K562 (cell line): Measurements from ENCODE around the gene LMO4. TPM values are rescaled to one million over a fixed set of nuclear protein-coding genes. Genes with fewer than 3 reads are reported as not detected.

Source experiments
- ELF1 ChIP-seq: fragments of 200-800 bp; sonication (Bioruptor generic); IDR thresholded peaks from 2 replicates; pipeline ENCODE4 v1.6.1; 2016; ENCODE audit warnings: missing genetic modification characterization, missing compliant biosample characterization
- HEY1 ChIP-seq: fragments of 250-450 bp; sonication (Bioruptor Pico); IDR thresholded peaks from 2 replicates; pipeline ENCODE4 v1.5.0; 2020; ENCODE audit warnings: mild to moderate bottlenecking, moderate library complexity, borderline replicate concordance
- HMG20B ChIP-seq: fragments of 250-450 bp; sonication (Bioruptor Pico); IDR thresholded peaks from 2 replicates; pipeline ENCODE4 v1.5.0; 2021; ENCODE audit warnings: mild to moderate bottlenecking
- KDM2B ChIP-seq: fragments of 250-450 bp; sonication (Bioruptor Pico); IDR thresholded peaks from 2 replicates; pipeline ENCODE4 v1.8.0; 2021; ENCODE audit warnings: mild to moderate bottlenecking, moderate library complexity
- NFRKB ChIP-seq: fragments of 450-650 bp; IDR thresholded peaks from 2 replicates; pipeline ENCODE4 v1.6.1; 2016; ENCODE audit warnings: low read depth
- PCBP2 ChIP-seq: fragments of 200-400 bp; formaldehyde crosslinking; IDR thresholded peaks from 2 replicates; pipeline ENCODE4 v1.6.1; 2018; ENCODE audit warnings: low read length, low read depth, mild to moderate bottlenecking, moderate library complexity; ENCODE audit not compliant: poor library complexity, severe bottlenecking
- RBM22 ChIP-seq: fragments of 200-400 bp; formaldehyde crosslinking; IDR thresholded peaks from 2 replicates; pipeline ENCODE4 v1.6.1; 2018; ENCODE audit warnings: low read length, low read depth; ENCODE audit not compliant: poor library complexity, severe bottlenecking
- SMARCE1 ChIP-seq: fragments of 450-650 bp; IDR thresholded peaks from 2 replicates; pipeline ENCODE4 v1.7.1; 2016; ENCODE audit warnings: mild to moderate bottlenecking
- SNIP1 ChIP-seq: fragments of 450-650 bp; IDR thresholded peaks from 2 replicates; pipeline ENCODE4 v1.7.1; 2017; ENCODE audit warnings: low read depth, mild to moderate bottlenecking
- SUPT5H ChIP-seq: fragments of 450-650 bp; IDR thresholded peaks from 2 replicates; pipeline ENCODE4 v1.6.1; 2016
- TARDBP ChIP-seq: fragments of 450-650 bp; IDR thresholded peaks from 2 replicates; pipeline ENCODE4 v1.6.1; 2016
- TGIF2 ChIP-seq: sonication (generic); formaldehyde crosslinking; IDR thresholded peaks from 2 replicates; pipeline ENCODE4 v1.8.1; 2022; ENCODE audit warnings: mild to moderate bottlenecking, missing genetic modification reagents, moderate library complexity
- ZFP91 ChIP-seq: sonication (generic); formaldehyde crosslinking; IDR thresholded peaks from 2 replicates; pipeline ENCODE4 v1.8.0; 2022; ENCODE audit warnings: mild to moderate bottlenecking, missing genetic modification reagents
- ZNF584 ChIP-seq: fragments of 200-800 bp; sonication (Bioruptor generic); IDR thresholded peaks from 2 replicates; pipeline ENCODE4 v1.6.1; 2016; ENCODE audit warnings: low read depth, mild to moderate bottlenecking, missing genetic modification characterization, missing compliant biosample characterization
- polyA plus RNA-seq, 8 experiments: library from polyadenylated mRNA; depleted of rRNA in 4 of 8; stranded (reverse) in 5 of 8; unstranded in 3 of 8; fragments of >200 nt; fragmentation: Nextera tagmentation in 2 of 8; fragmentation: Illumina TruSeq in 1 of 8; extraction: Ambion mirVana in 2 of 8; extraction: Trizol in 1 of 8; gene quantifications; 2 replicates each; pipeline versions ENCODE4 v1.2.1 to v1.2.3, GENCODE V29; 2011 to 2014; ENCODE audit warnings: inconsistent platforms in 1 of 8, missing spikeins in 1 of 8
- total RNA-seq, 7 experiments: library from RNA; depleted of rRNA in 6 of 7; stranded (reverse); fragments of >200 nt in 6 of 7; fragmentation: Illumina TruSeq in 2 of 7; extraction: Trizol in 2 of 7; gene quantifications; 2 replicates each; pipeline versions ENCODE4 v1.2.1 to v1.2.3, GENCODE V29; 2011 to 2021; ENCODE audit warnings: low replicate concordance in 1 of 7
- TF ChIP-seq, protein P1 (sequence below): fragments of 450-650 bp; IDR thresholded peaks from 2 replicates; pipeline ENCODE4 v1.7.1; 2018; ENCODE audit warnings: mild to moderate bottlenecking, low read depth; ENCODE audit not compliant: partially characterized antibody
- TF ChIP-seq, protein P2 (sequence below): fragments of 250-450 bp; sonication (Bioruptor Pico); IDR thresholded peaks from 2 replicates; pipeline ENCODE4 v1.5.0; 2020; ENCODE audit warnings: mild to moderate bottlenecking, borderline replicate concordance
- TF ChIP-seq, protein P3 (sequence below): IDR thresholded peaks from 3 replicates; pipeline ENCODE4 v1.6.1; 2011; ENCODE audit warnings: borderline replicate concordance, mild to moderate bottlenecking; ENCODE audit not compliant: insufficient read length, insufficient read depth
- TF ChIP-seq, protein P4 (sequence below): fragments of 250-450 bp; sonication (Bioruptor Pico); IDR thresholded peaks from 2 replicates; pipeline ENCODE4 v1.9.0; 2021; ENCODE audit warnings: mild to moderate bottlenecking, inconsistent platforms

Gene LMO4
- total and polyA plus RNA-seq, 9 of the 15 experiments (the other 6 are each of a cell fraction or from before 2014, with no cell fraction given): 3.1 to 35.3 (median 22.4) TPM

DNA sequence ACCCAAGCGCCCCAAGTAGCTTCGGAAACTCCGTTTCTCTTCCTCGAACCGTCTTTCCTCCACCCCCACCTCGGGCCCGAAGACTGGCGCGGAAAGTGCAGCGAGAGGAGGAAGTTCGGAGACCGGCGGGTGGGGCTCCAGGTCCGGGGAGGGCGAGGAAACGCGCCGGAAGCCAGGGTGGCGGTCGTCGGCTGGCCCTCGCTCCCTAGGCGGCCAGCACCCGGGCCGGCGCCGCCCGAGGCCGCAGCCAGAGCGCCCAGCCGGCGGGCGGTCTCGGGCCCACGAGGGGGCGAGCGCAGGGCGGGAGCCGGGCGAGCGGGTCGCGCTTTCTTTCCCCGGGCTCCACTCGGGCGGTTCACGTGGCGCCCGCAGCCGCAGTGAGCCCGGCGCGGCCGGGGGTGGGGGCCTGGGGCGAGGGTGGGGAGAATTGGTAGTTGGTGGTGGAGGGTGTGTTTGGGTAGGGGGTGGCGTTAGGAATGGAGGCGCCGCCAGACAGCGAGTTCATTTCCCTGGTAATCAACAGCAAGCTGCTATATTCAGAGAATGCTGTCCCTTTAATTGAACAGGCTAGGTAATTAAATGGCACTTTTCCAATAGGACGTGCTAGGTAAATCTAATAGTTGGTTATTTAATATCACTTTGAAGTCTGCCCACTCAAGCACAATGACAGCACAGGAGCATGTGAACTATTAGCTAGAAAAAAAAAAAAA is 6.7 kb downstream of the LMO4 start (continued):
- TF ChIP-seq, protein P1, sequence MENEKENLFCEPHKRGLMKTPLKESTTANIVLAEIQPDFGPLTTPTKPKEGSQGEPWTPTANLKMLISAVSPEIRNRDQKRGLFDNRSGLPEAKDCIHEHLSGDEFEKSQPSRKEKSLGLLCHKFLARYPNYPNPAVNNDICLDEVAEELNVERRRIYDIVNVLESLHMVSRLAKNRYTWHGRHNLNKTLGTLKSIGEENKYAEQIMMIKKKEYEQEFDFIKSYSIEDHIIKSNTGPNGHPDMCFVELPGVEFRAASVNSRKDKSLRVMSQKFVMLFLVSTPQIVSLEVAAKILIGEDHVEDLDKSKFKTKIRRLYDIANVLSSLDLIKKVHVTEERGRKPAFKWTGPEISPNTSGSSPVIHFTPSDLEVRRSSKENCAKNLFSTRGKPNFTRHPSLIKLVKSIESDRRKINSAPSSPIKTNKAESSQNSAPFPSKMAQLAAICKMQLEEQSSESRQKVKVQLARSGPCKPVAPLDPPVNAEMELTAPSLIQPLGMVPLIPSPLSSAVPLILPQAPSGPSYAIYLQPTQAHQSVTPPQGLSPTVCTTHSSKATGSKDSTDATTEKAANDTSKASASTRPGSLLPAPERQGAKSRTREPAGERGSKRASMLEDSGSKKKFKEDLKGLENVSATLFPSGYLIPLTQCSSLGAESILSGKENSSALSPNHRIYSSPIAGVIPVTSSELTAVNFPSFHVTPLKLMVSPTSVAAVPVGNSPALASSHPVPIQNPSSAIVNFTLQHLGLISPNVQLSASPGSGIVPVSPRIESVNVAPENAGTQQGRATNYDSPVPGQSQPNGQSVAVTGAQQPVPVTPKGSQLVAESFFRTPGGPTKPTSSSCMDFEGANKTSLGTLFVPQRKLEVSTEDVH: no peak
- TF ChIP-seq, protein P2, sequence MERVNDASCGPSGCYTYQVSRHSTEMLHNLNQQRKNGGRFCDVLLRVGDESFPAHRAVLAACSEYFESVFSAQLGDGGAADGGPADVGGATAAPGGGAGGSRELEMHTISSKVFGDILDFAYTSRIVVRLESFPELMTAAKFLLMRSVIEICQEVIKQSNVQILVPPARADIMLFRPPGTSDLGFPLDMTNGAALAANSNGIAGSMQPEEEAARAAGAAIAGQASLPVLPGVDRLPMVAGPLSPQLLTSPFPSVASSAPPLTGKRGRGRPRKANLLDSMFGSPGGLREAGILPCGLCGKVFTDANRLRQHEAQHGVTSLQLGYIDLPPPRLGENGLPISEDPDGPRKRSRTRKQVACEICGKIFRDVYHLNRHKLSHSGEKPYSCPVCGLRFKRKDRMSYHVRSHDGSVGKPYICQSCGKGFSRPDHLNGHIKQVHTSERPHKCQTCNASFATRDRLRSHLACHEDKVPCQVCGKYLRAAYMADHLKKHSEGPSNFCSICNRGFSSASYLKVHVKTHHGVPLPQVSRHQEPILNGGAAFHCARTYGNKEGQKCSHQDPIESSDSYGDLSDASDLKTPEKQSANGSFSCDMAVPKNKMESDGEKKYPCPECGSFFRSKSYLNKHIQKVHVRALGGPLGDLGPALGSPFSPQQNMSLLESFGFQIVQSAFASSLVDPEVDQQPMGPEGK (CRISPR knock-in tag): no peak
- TF ChIP-seq KDM2B (CRISPR knock-in tag): no peak
- TF ChIP-seq ZNF584 (CRISPR knock-in tag): no peak
- no peak for TF ChIP-seq SNIP1
- TF ChIP-seq PCBP2: no peak
- TF ChIP-seq, protein P3, sequence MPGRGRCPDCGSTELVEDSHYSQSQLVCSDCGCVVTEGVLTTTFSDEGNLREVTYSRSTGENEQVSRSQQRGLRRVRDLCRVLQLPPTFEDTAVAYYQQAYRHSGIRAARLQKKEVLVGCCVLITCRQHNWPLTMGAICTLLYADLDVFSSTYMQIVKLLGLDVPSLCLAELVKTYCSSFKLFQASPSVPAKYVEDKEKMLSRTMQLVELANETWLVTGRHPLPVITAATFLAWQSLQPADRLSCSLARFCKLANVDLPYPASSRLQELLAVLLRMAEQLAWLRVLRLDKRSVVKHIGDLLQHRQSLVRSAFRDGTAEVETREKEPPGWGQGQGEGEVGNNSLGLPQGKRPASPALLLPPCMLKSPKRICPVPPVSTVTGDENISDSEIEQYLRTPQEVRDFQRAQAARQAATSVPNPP: no peak
- no peak for TF ChIP-seq TGIF2 (CRISPR knock-in tag)
- no peak for TF ChIP-seq SMARCE1
- no peak for TF ChIP-seq HMG20B
- no peak for TF ChIP-seq NFRKB
- TF ChIP-seq ELF1 (tag): peak; percentile 57
- peak; percentile 60; the same call in 1 of the 2 replicates for TF ChIP-seq ZFP91 (CRISPR knock-in tag)
- TF ChIP-seq SUPT5H: peak; percentile 43; the same call in 1 of the 2 replicates
- TF ChIP-seq TARDBP: no peak
- TF ChIP-seq, protein P4, sequence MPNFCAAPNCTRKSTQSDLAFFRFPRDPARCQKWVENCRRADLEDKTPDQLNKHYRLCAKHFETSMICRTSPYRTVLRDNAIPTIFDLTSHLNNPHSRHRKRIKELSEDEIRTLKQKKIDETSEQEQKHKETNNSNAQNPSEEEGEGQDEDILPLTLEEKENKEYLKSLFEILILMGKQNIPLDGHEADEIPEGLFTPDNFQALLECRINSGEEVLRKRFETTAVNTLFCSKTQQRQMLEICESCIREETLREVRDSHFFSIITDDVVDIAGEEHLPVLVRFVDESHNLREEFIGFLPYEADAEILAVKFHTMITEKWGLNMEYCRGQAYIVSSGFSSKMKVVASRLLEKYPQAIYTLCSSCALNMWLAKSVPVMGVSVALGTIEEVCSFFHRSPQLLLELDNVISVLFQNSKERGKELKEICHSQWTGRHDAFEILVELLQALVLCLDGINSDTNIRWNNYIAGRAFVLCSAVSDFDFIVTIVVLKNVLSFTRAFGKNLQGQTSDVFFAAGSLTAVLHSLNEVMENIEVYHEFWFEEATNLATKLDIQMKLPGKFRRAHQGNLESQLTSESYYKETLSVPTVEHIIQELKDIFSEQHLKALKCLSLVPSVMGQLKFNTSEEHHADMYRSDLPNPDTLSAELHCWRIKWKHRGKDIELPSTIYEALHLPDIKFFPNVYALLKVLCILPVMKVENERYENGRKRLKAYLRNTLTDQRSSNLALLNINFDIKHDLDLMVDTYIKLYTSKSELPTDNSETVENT (CRISPR knock-in tag): peak; percentile 61; the same call in 1 of the 2 replicates
- TF ChIP-seq HEY1 (CRISPR knock-in tag): no peak
- TF ChIP-seq RBM22: no peak
